Endothelial cell of umbilical vein (primary cell): ENCODE data around the gene SLC25A45. TPM values are rescaled to one million over a fixed set of nuclear protein-coding genes. Genes with fewer than 3 reads are reported as not detected.
A peak's percentile ranks its signal among the peaks of the same experiment; 100 is the strongest.

Experiments used
- BruUV-seq: library from RNA; stranded (reverse); fragments of 400-500 nt; replicated peaks from 2 replicates; lab custom pipeline; 2021; lab: Mats Ljungman, UMichigan
- CTCF ChIA-PET: fragments of 300-600, 350-600 bp; sonication (Branson Sonifier 250); formaldehyde crosslinking; loops from one replicate; lab custom pipeline; 2021; ENCODE audit warnings: antibody characterized with exemption, inconsistent platforms; lab: Charles Lee
- POLR2A ChIA-PET: fragments of 300-600, 350-600 bp; sonication (Branson Sonifier 250); formaldehyde crosslinking; loops from one replicate; lab custom pipeline; 2021; ENCODE audit warnings: antibody characterized with exemption, inconsistent platforms; lab: Charles Lee
- DNase-seq: peaks from one replicate; pipeline ENCODE4 v3.0.0-alpha.2; 2011; ENCODE audit warnings: low read depth, low spot score
- FAIRE-seq: peaks from 2 replicates; lab custom pipeline; 2011; peaks lifted over from hg19 to GRCh38; lab: Jason Lieb, UNC
- H2AFZ ChIP-seq: 2 replicates; pipeline ENCODE4 v1.6.0; 2012; ENCODE audit warnings: low read depth, low read length, control low read depth, inconsistent platforms
- H3K27ac ChIP-seq: 2 replicates; pipeline ENCODE4 v1.5.1; 2011; ENCODE audit warnings: low read depth, mild to moderate bottlenecking, control low read depth, low read length, moderate library complexity; ENCODE audit not compliant: insufficient read depth
- H3K27me3 ChIP-seq, 2 experiments: 2 replicates each; pipeline versions ENCODE4 v1.6.0 to v1.6.1; 2011; ENCODE audit warnings: low read length in 2 of 2, mixed read lengths in 1 of 2; ENCODE audit not compliant: control insufficient read depth in 2 of 2, insufficient read depth in 2 of 2
- H3K36me3 ChIP-seq, 2 experiments: 2 replicates in 1 of 2; 3 replicates in 1 of 2; pipeline ENCODE4 v1.5.1; 2011; ENCODE audit warnings: low read length in 2 of 2, mild to moderate bottlenecking in 1 of 2, moderate library complexity in 1 of 2; ENCODE audit not compliant: control insufficient read depth in 2 of 2, insufficient read depth in 2 of 2; ENCODE audit errors: extremely low read depth in 1 of 2
- H3K4me1 ChIP-seq: 3 replicates; pipeline ENCODE4 v1.5.1; 2011; ENCODE audit warnings: mild to moderate bottlenecking, low read length; ENCODE audit not compliant: control insufficient read depth, insufficient read depth; ENCODE audit errors: extremely low read depth
- H3K4me2 ChIP-seq: 2 replicates; pipeline ENCODE4 v1.6.1; 2011; ENCODE audit warnings: low read length, control low read depth, mixed read lengths; ENCODE audit not compliant: insufficient read depth
- H3K4me3 ChIP-seq, 3 experiments: fragments of 200-600 bp in 1 of 3; sonication (generic), shearing (Covaris generic) in 1 of 3; replicated peaks in 1 of 3; 2 replicates each; pipeline ENCODE4 v1.5.1; 2011 to 2016; ENCODE audit warnings: control low read depth in 3 of 3, low read length in 3 of 3, mild to moderate bottlenecking in 2 of 3, inconsistent platforms in 1 of 3, low read depth in 1 of 3, moderate library complexity in 1 of 3; ENCODE audit not compliant: insufficient read depth in 1 of 3
- H3K79me2 ChIP-seq: 2 replicates; pipeline ENCODE4 v1.6.0; 2012; ENCODE audit warnings: low read length, inconsistent platforms; ENCODE audit not compliant: control insufficient read depth, insufficient read depth
- H3K9ac ChIP-seq: replicated peaks from 2 replicates; pipeline ENCODE3; 2011; ENCODE audit warnings: low read length, control low read depth; ENCODE audit not compliant: insufficient read depth; ENCODE audit errors: extremely low read depth
- H3K9me1 ChIP-seq: replicated peaks from 3 replicates; pipeline ENCODE4 v1.6.0; 2011; ENCODE audit warnings: mild to moderate bottlenecking, low read length; ENCODE audit not compliant: control insufficient read depth, insufficient read depth; ENCODE audit errors: extremely low read depth
- H3K9me3 ChIP-seq: replicated peaks from 2 replicates; pipeline ENCODE4 v1.5.1; 2012; ENCODE audit warnings: low read length, inconsistent platforms; ENCODE audit not compliant: control insufficient read depth, insufficient read depth
- H4K20me1 ChIP-seq: replicated peaks from 2 replicates; pipeline ENCODE3; 2011; ENCODE audit warnings: mild to moderate bottlenecking, low read length; ENCODE audit not compliant: control insufficient read depth, insufficient read depth; ENCODE audit errors: extremely low read depth
- CTCF ChIP-seq, 2 donors: IDR thresholded peaks; 1 replicate in 1 of 2; 2 replicates in 1 of 2; pipeline ENCODE4 v1.5.1; 2011; ENCODE audit warnings: low read length in 2 of 2, mild to moderate bottlenecking in 2 of 2, moderate library complexity in 2 of 2, control low read depth in 1 of 2, inconsistent platforms in 1 of 2, low read depth in 1 of 2; ENCODE audit not compliant: insufficient read depth in 1 of 2; ENCODE audit errors: extremely low read depth in 1 of 2
- EZH2 ChIP-seq: IDR thresholded peaks from 2 replicates; pipeline ENCODE4 v1.6.1; 2012; ENCODE audit warnings: borderline replicate concordance, low read depth, mild to moderate bottlenecking, moderate library complexity, low read length, inconsistent platforms; ENCODE audit not compliant: severe bottlenecking
- FOS ChIP-seq: IDR thresholded peaks from 2 replicates; pipeline ENCODE4 v1.6.1; 2011; ENCODE audit warnings: mild to moderate bottlenecking, low read length, moderate library complexity, borderline replicate concordance; ENCODE audit not compliant: insufficient read depth
- GATA2 ChIP-seq: IDR thresholded peaks from 2 replicates; pipeline ENCODE4 v1.7.0; 2011; ENCODE audit warnings: low read depth, mild to moderate bottlenecking, moderate library complexity, mixed read lengths, low read length; ENCODE audit not compliant: insufficient read length, insufficient read depth
- JUN ChIP-seq: IDR thresholded peaks from 2 replicates; pipeline ENCODE4 v1.6.1; 2011; ENCODE audit warnings: borderline replicate concordance, low read depth; ENCODE audit not compliant: insufficient read length, insufficient read depth
- dilution Hi-C: fragments of 300-500 bp; cut with MboI; formaldehyde crosslinking; loops from one replicate; pipeline ENCODE4 v1.15.0; 2019; ENCODE audit warnings: low sequenced_read_pairs; ENCODE audit not compliant: extremely low pct_ligation_motif_present
- intact Hi-C: fragments of 100-400 bp; cut with micrococcal nuclease; formaldehyde crosslinking; loops from one replicate; pipeline ENCODE4 v1.10.0; 2022
- polyA plus RNA-seq, 4 experiments: library from polyadenylated mRNA; depleted of rRNA in 3 of 4; stranded (reverse) in 3 of 4; unstranded in 1 of 4; fragments of >200 nt; gene quantifications; 2 replicates each; pipeline versions ENCODE4 v1.2.1 to v1.2.3, GENCODE V29; 2011 to 2012; ENCODE audit warnings: missing spikeins in 1 of 4
- total RNA-seq: library from RNA; stranded (reverse); gene quantifications from 2 replicates; pipeline ENCODE4 v1.2.3, GENCODE V29; 2021

Gene SLC25A45
- total and polyA plus RNA-seq, 2 donors (not counting 3 experiments of a cell fraction or from before 2014, with no cell fraction given) = 1.2 to 3.1 TPM

GRCh38 chr11:65355776-65356393, 26.6 kb downstream of the SLC25A45 start:
- Histone ChIP-seq H3K79me2 (no peaks in the 10 kb centered on the region), H3K9me3 (no peaks in the 10 kb centered on the region), H3K9me1 (no peaks in the 10 kb centered on the region), H3K27ac (no peak overlapping the region), H3K4me1 (peaks cover 14% of the 10 kb centered on the region), H3K36me3 (peaks cover 9 to 12% of the 10 kb centered on the region in 2 experiments), H2AFZ (peak overlapping the region; percentile 56), H4K20me1 (no peaks in the 10 kb centered on the region), H3K9ac (no peak overlapping the region), H3K4me2 (peak overlapping the region; percentile 20), H3K4me3 (no peak overlapping the region), H3K27me3 (peaks cover 5 to 6% of the 10 kb centered on the region in 2 experiments)
- intact Hi-C loops (no loop called here), dilution Hi-C loops (no loop called here)
- FAIRE-seq (no peak), DNase-seq (peak; percentile 26)
- POLR2A ChIA-PET = interaction anchor here (0.8 kb wide), 1 partner anchor 161 kb away, joined by 6 read pairs; no protein-coding TSS in a partner anchor
- TF ChIP-seq EZH2 (peak; percentile 41), JUN (no peak)
- CTCF ChIA-PET = interaction anchor here (1.1 to 5.0 kb wide), 6 partner anchors 11 to 154 kb away, joined by 3 to 31 read pairs (median 6); partner anchors contain the start of gene CDC42EP2
- no TSS peak for BruUV-seq

- Histone ChIP-seq H3K4me3 (peak overlapping the region; percentile 29 to 37 (median 37)), H3K27ac (no peak overlapping the region), H3K4me2 (peak overlapping the region; percentile 81), H3K9me1 (no peaks in the 10 kb centered on the region), H3K9me3 (no peaks in the 10 kb centered on the region), H3K9ac (no peak overlapping the region), H4K20me1 (no peaks in the 10 kb centered on the region), H3K79me2 (no peaks in the 10 kb centered on the region), H3K27me3 (peaks cover 5 to 6% of the 10 kb centered on the region in 2 experiments), H3K36me3 (peaks cover 12 to 13% of the 10 kb centered on the region in 2 experiments), H3K4me1 (peaks cover 14% of the 10 kb centered on the region), H2AFZ (peak overlapping the region; percentile 64)
- ChIA-PET CTCF (interaction anchor here (1.1 to 5.0 kb wide), 5 partner anchors 25 to 155 kb away, joined by 3 to 31 read pairs (median 7); partner anchors contain the start of gene CDC42EP2), POLR2A (no interaction called here)
- no peak for DNase-seq
- dilution Hi-C loops = no loop called here
- peak; percentile 24 for FAIRE-seq
- no TSS peak for BruUV-seq
- no peak for TF ChIP-seq GATA2
- TF ChIP-seq EZH2 = no peak
- TF ChIP-seq CTCF (IDR thresholded peaks at IDR 0.05; ENCODE audit: extremely low read depth in 1 of 2, insufficient read depth in 1 of 2, low read depth in 1 of 2, low read length in 2 of 2) = no peak
- no peak for TF ChIP-seq FOS
- TF ChIP-seq JUN = no peak
- intact Hi-C loops = no loop called here
Observed at GRCh38 chr11:65355013-65355775, 27.3 kb downstream of the SLC25A45 start.
